GM12891 (cell line): Measurements from ENCODE around the gene PTPN14.
"Not testable (repeated sequence)": the region's sequence is repeated elsewhere in the genome, so short reads cannot be mapped to it uniquely, and the experiment has no call there.

Experiments
- PAX5 ChIP-seq: IDR thresholded peaks from 2 replicates; pipeline ENCODE4 v1.6.1; 2011; ENCODE audit warnings: low read length, moderate library complexity, mild to moderate bottlenecking; ENCODE audit not compliant: insufficient read depth, severe bottlenecking
- POLR2A ChIP-seq: IDR thresholded peaks from 2 replicates; pipeline ENCODE4 v1.6.1; 2011; ENCODE audit warnings: low read depth, low read length, control low read depth
- POLR2AphosphoS5 ChIP-seq: IDR thresholded peaks from 2 replicates; pipeline ENCODE4 v1.6.1; 2011; ENCODE audit warnings: low read depth, low read length, control low read depth
- TAF1 ChIP-seq: IDR thresholded peaks from 2 replicates; pipeline ENCODE4 v1.6.1; 2011; ENCODE audit warnings: low read depth, low read length, control low read depth

- TF ChIP-seq POLR2A, PAX5, POLR2AphosphoS5, TAF1: not testable (repeated sequence)
Observed at GRCh38 chr1:214591918-214592317, 40.5 kb upstream of the PTPN14 start.
